Gastrocnemius medialis (tissue), 4 donors: ENCODE results near the gene SNX14. TPM values are rescaled to one million over a fixed set of nuclear protein-coding genes. Genes with fewer than 3 reads are reported as not detected.
"Not testable (repeated sequence)": the region's sequence is repeated elsewhere in the genome, so short reads cannot be mapped to it uniquely, and the experiment has no call there.

Experiments used
- ATAC-seq, 2 donors: fragments of 150-250 bp; one replicate each; pipeline ENCODE4 v1.9.1; 2016
- DNase-seq, 2 donors: peaks; one replicate each; pipeline ENCODE4 v3.0.0-alpha.2; 2019
- H3K27ac ChIP-seq, 4 donors: fragments of 200-600 bp; sonication (generic); 1 replicate in 1 of 4; 2 replicates in 3 of 4; pipeline ENCODE4 v1.5.1; 2016 to 2018; ENCODE audit warnings: mild to moderate bottlenecking in 2 of 4, moderate library complexity in 1 of 4
- H3K27me3 ChIP-seq, 3 donors: fragments of 200-600 bp; sonication (generic) in 2 of 3; 1 replicate in 1 of 3; 2 replicates in 2 of 3; pipeline versions ENCODE4 v1.5.1 to v1.6.0; 2016 to 2019; ENCODE audit warnings: mild to moderate bottlenecking in 1 of 3, moderate library complexity in 1 of 3
- H3K36me3 ChIP-seq, 2 donors: fragments of 200-600 bp; sonication (generic) in 1 of 2; one replicate each; pipeline ENCODE4 v1.5.1; 2017 to 2018
- H3K4me1 ChIP-seq, 2 donors: fragments of 200-600 bp; sonication (generic) in 1 of 2; one replicate each; pipeline ENCODE4 v1.5.1; 2016 to 2017; ENCODE audit warnings: mild to moderate bottlenecking in 2 of 2
- H3K4me3 ChIP-seq, 4 donors: fragments of 200-600 bp; sonication (generic) in 3 of 4; 1 replicate in 1 of 4; 2 replicates in 3 of 4; pipeline ENCODE4 v1.5.1; 2016 to 2019; ENCODE audit warnings: mild to moderate bottlenecking in 2 of 4
- H3K9me3 ChIP-seq, 3 donors: fragments of 200-600 bp; sonication (generic) in 2 of 3; 1 replicate in 1 of 3; 2 replicates in 2 of 3; pipeline ENCODE4 v1.5.1; 2016 to 2019
- CTCF ChIP-seq, 5 experiments: fragments of 450-650 bp in 3 of 5; fragments of 200-600 bp in 2 of 5; sonication (generic) in 2 of 5; IDR thresholded peaks in 4 of 5; conservative IDR thresholded peaks in 1 of 5; 1 replicate in 4 of 5; 2 replicates in 1 of 5; pipeline ENCODE4 v1.5.1; 2016 to 2019; ENCODE audit warnings: antibody characterized with exemption in 5 of 5, mild to moderate bottlenecking in 3 of 5, moderate library complexity in 3 of 5
- POLR2A ChIP-seq, 2 donors: fragments of 450-650 bp; IDR thresholded peaks; one replicate each; pipeline ENCODE4 v1.6.1; 2017; ENCODE audit warnings: antibody characterized with exemption in 2 of 2, mild to moderate bottlenecking in 2 of 2, moderate library complexity in 2 of 2
- in situ Hi-C, 4 donors: fragments of 200-750 bp; cut with MboI; loops; one replicate each; pipeline versions ENCODE4 v1.15.0 to v1.8.0; 2017; ENCODE audit warnings: low sequenced_read_pairs in 4 of 4
- intact Hi-C: fragments of 100-400 bp; cut with DNase I; formaldehyde crosslinking; loops from one replicate; pipeline ENCODE4 v1.15.1; 2023; ENCODE audit warnings: low total_unique reads
- total RNA-seq, 4 donors: library from RNA; depleted of rRNA; stranded (reverse); fragments of >200 nt; gene quantifications; one replicate each; pipeline versions ENCODE4 v1.1.0 to v1.2.3, GENCODE V29; 2016

The SNX14 gene
- total RNA-seq, 4 donors from 2014 or later: 16.0 to 38.5 (median 24.7) TPM

- no peak overlapping the region for H3K4me3 ChIP-seq
- no peaks in the 10 kb centered on the region for H3K4me1 ChIP-seq
- no peaks in the 10 kb centered on the region for H3K27me3 ChIP-seq
- ATAC-seq (no peak), DNase-seq (no peak)
- peaks cover 0 to 49% of the 10 kb centered on the region in 2 donors for H3K36me3 ChIP-seq
- TF ChIP-seq CTCF (IDR thresholded peaks at IDR 0.05 in 4 of 5, conservative IDR thresholded peaks at IDR 0.05 in 1 of 5) (no peak), POLR2A (IDR thresholded peaks at IDR 0.05) (no peak)
- H3K9me3 ChIP-seq: no peaks in the 10 kb centered on the region
- intact Hi-C loops: no loop called here
- in situ Hi-C loops: no loop called here
- no peak overlapping the region for H3K27ac ChIP-seq
Measured at GRCh38 chr6:85547719-85548118, 45.9 kb downstream of the SNX14 start.

GRCh38 chr6:85544776-85545175 lies 48.9 kb downstream of the SNX14 start:
- intact Hi-C loops: no loop called here
- no peak for TF ChIP-seq POLR2A (IDR thresholded peaks at IDR 0.05)
- TF ChIP-seq CTCF (IDR thresholded peaks at IDR 0.05 in 4 of 5, conservative IDR thresholded peaks at IDR 0.05 in 1 of 5): no peak
- DNase-seq (no peak), ATAC-seq (no peak)
- Histone ChIP-seq H3K4me3 (no peak overlapping the region), H3K27me3 (no peaks in the 10 kb centered on the region), H3K36me3 (peaks cover 0 to 54% of the 10 kb centered on the region in 2 donors), H3K27ac (no peak overlapping the region), H3K4me1 (no peaks in the 10 kb centered on the region), H3K9me3 (no peaks in the 10 kb centered on the region)
- in situ Hi-C loops: no loop called here

DNA sequence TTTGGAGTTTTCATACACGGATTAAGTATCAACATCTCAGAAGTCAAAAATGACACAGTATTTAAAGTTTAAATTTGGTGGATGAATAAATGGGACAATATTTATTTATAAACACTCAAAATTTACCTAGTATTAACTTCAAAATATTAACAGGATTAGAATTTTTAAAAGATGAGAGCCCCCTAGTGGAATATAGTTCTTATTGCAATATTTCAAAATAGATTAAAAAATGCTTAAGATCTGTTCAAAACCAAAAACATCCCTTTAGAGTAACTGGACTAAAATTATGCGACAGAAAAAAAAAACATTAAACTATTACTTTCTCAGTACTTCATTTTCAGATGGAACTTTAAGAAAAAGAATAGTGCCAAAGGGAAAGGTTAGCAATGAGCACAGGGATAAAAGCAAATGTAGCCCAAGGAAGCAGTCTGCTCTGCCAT lies 56.6 kb downstream of the SNX14 start:
- in situ Hi-C loops (no loop called here), intact Hi-C loops (no loop called here)
- H3K36me3 ChIP-seq: peaks cover 0 to 26% of the 10 kb centered on the region in 2 donors
- H3K4me1 ChIP-seq: no peaks in the 10 kb centered on the region
- no peak overlapping the region for H3K27ac ChIP-seq
- H3K4me3 ChIP-seq: no peak overlapping the region
- H3K9me3 ChIP-seq: no peaks in the 10 kb centered on the region
- no peak for ATAC-seq
- no peak for TF ChIP-seq POLR2A (IDR thresholded peaks at IDR 0.05)
- TF ChIP-seq CTCF (IDR thresholded peaks at IDR 0.05 in 4 of 5, conservative IDR thresholded peaks at IDR 0.05 in 1 of 5): peak in 2 of 5 experiments; percentile 50 to 68
- H3K27me3 ChIP-seq: no peaks in the 10 kb centered on the region
- no peak for DNase-seq

GRCh38 chr6:85524281-85524680 lies 69.4 kb downstream of the SNX14 start:
- in situ Hi-C loops, H3K27ac ChIP-seq: not testable (repeated sequence)

GRCh38 chr6:85516168-85516567 lies 77.5 kb downstream of the SNX14 start:
- TF ChIP-seq POLR2A (IDR thresholded peaks at IDR 0.05): no peak
- no peak for TF ChIP-seq CTCF (IDR thresholded peaks at IDR 0.05 in 4 of 5, conservative IDR thresholded peaks at IDR 0.05 in 1 of 5)
- H3K36me3 ChIP-seq: peaks cover 0 to 64% of the 10 kb centered on the region in 2 donors
- in situ Hi-C loops: no loop called here

More at GRCh38 chr6:85524281-85524680, 69.4 kb downstream of the SNX14 start:
- H3K4me1 ChIP-seq, DNase-seq, H3K9me3 ChIP-seq, ATAC-seq, H3K27me3 ChIP-seq, intact Hi-C loops, H3K4me3 ChIP-seq: not testable (repeated sequence)
- peaks cover 0 to 67% of the 10 kb centered on the region in 2 donors for H3K36me3 ChIP-seq

More at GRCh38 chr6:85516168-85516567, 77.5 kb downstream of the SNX14 start:
- Histone ChIP-seq H3K27me3 (no peaks in the 10 kb centered on the region), H3K27ac (no peak overlapping the region), H3K4me1 (no peaks in the 10 kb centered on the region), H3K9me3 (no peaks in the 10 kb centered on the region), H3K4me3 (no peak overlapping the region)
- ATAC-seq (no peak), DNase-seq (no peak)
- intact Hi-C loops: no loop called here
